ENCODE data around the gene RFX7. TPM values are rescaled to one million over a fixed set of nuclear protein-coding genes. Genes with fewer than 3 reads are reported as not detected.

The RFX7 gene
- total and polyA plus RNA-seq, 5 donors from 2014 or later = 4.2 to 41.2 (median 5.2) TPM

Other genes with a start within 250 kb of the RFX7 start
- gene TEX9, start 121.5 kb upstream of the RFX7 start, total RNA-seq = 1.2 TPM
- under 1 TPM in 3 of 4 donors, not detected in 1; 0.53 to 0.92 (median 0.87) TPM for gene TEX9, start 121.5 kb upstream of the RFX7 start, polyA plus RNA-seq
- gene MNS1, start 221.3 kb upstream of the RFX7 start, total RNA-seq = not detected
- not detected for gene MNS1, start 221.3 kb upstream of the RFX7 start, polyA plus RNA-seq

All from CD4-positive, CD25-positive, alpha-beta regulatory T cell (primary cell).